Neutrophil (primary cell): ENCODE data around the gene FKBP14.

ENCODE experiments used
- H3K27ac ChIP-seq: fragments of 200-600 bp; sonication (generic); 2 replicates; pipeline ENCODE4 v1.5.1; 2016; ENCODE audit warnings: mild to moderate bottlenecking, moderate library complexity
- H3K27me3 ChIP-seq: fragments of 200-600 bp; sonication (generic); 2 replicates; pipeline ENCODE4 v1.6.0; 2016; ENCODE audit warnings: mild to moderate bottlenecking
- H3K36me3 ChIP-seq: fragments of 200-600 bp; sonication (generic); 2 replicates; pipeline ENCODE4 v1.5.1; 2017
- H3K4me1 ChIP-seq, 2 experiments: fragments of 200-600 bp in 1 of 2; sonication (generic) in 1 of 2; 1 replicate in 1 of 2; 2 replicates in 1 of 2; pipeline versions ENCODE4 v1.5.1 to v1.6.1; 2013 to 2016; ENCODE audit warnings: low read depth in 1 of 2, low read length in 1 of 2, mild to moderate bottlenecking in 1 of 2, moderate library complexity in 1 of 2; ENCODE audit not compliant: control insufficient read depth in 1 of 2, insufficient read depth in 1 of 2
- H3K4me3 ChIP-seq, 2 experiments: fragments of 200-600 bp in 1 of 2; sonication (generic) in 1 of 2; 1 replicate in 1 of 2; 2 replicates in 1 of 2; pipeline ENCODE4 v1.5.1; 2013 to 2016; ENCODE audit warnings: low read depth in 1 of 2, low read length in 1 of 2, mild to moderate bottlenecking in 1 of 2, moderate library complexity in 1 of 2
- H3K9me3 ChIP-seq: fragments of 200-600 bp; sonication (generic); 2 replicates; pipeline ENCODE4 v1.5.1; 2016
- TF ChIP-seq, protein P1 (sequence below): fragments of 200-600 bp; sonication (generic); IDR thresholded peaks from 2 replicates; pipeline ENCODE4 v1.5.1; 2016; ENCODE audit warnings: antibody characterized with exemption

Gene FKBP14

DNA sequence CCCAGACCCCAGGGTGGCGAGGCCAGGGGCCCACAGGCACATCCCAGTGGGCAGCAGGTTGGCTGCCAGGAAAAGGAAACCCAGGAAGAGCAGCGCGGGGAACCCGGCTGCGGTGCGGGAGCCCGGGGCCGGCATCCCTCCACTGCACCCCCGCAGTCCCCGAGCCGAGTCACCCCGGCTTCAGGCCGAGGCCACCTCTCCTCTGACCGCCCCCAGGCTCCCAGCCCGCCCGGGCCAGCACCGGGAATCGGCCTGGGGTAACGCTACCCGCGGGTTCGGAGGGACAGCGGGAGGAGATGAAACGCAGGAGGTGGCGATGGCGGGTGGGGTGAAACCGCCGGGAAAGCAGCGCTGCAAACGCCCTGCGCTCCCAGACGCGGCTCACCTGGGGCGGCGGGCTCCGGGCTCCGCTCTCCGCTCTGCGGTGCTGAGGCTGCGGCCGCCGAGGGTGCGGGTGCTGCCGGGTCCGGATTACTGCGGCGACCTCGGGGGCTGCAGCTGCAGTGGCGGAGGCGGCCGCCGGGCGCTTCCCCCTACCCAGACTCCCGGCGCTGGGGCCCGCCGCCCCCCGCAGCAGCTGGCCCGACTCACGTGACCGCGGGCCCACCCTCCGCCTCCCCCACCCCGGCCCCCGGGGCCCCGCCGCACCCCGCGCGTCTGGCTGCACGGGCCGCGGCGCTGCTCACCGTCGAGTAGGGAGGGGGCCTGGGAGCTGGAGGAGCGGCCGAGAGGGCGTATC is 37.1 kb downstream of the FKBP14 start, which contains the start of gene SCRN1:
TSS of gene SCRN1 (minus strand) at position 545 of the 739 bp plus-strand sequence. CDS start 20,734 bp downstream, outside the sequence.
- Histone ChIP-seq H3K4me1 (peaks cover 22 to 35% of the 10 kb centered on the region in 2 experiments), H3K9me3 (no peaks in the 10 kb centered on the region), H3K36me3 (no peaks in the 10 kb centered on the region), H3K4me3 (peak within 1 kb of the TSS; percentile 61 to 85), H3K27ac (peak within 1 kb of the TSS; percentile 55), H3K27me3 (peaks cover 40% of the 10 kb centered on the region)
- TF ChIP-seq, protein P1, sequence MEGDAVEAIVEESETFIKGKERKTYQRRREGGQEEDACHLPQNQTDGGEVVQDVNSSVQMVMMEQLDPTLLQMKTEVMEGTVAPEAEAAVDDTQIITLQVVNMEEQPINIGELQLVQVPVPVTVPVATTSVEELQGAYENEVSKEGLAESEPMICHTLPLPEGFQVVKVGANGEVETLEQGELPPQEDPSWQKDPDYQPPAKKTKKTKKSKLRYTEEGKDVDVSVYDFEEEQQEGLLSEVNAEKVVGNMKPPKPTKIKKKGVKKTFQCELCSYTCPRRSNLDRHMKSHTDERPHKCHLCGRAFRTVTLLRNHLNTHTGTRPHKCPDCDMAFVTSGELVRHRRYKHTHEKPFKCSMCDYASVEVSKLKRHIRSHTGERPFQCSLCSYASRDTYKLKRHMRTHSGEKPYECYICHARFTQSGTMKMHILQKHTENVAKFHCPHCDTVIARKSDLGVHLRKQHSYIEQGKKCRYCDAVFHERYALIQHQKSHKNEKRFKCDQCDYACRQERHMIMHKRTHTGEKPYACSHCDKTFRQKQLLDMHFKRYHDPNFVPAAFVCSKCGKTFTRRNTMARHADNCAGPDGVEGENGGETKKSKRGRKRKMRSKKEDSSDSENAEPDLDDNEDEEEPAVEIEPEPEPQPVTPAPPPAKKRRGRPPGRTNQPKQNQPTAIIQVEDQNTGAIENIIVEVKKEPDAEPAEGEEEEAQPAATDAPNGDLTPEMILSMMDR = no peak

DNA sequence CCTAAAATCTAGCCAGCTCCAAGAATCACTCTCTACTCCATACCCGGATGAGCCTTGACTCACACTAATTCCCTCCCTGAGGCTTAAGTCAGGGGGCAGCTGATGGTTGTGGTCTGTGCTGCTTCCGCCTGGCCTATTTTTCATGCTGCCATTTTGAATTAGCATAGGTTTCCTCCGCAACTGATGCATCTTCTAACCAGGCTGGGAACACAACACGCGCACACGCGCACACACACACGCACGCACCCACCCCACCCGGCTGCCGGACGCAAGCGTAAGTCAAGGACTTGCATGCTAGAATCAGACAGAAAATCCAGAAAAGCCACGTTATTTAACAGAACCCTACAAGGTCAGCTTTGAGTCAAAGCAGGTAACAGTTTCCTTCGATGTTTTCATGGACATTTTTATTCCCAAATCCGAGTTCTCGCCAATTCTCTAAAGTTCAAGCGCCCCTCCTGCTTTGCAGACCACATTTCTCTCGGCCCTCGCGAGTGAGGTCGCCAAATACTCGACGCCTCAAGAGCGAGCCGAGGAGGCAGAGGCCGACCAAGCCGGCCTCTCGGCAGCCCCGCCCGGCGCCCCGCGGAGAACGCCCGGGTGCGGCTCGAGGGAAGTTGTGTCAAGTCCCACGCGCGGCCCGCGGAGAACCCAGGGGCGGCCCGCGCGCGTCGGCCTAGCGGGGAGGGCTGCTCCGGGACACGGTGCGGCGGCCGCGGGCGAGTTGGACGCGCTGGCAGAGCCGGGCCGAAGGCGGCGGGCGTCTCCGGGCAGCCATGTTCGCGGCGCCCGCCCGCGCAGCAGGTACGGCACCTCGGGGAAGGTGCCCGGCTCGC is 37.9 kb downstream of the FKBP14 start:
- TF ChIP-seq, protein P1 = no peak
- H3K9me3 ChIP-seq = no peaks in the 10 kb centered on the region
- no peaks in the 10 kb centered on the region for H3K36me3 ChIP-seq
- H3K27me3 ChIP-seq = peaks cover 40% of the 10 kb centered on the region
- H3K27ac ChIP-seq = peak overlapping the region; percentile 55
- peaks cover 22 to 35% of the 10 kb centered on the region in 2 experiments for H3K4me1 ChIP-seq
- peak overlapping the region; percentile 61 to 85 for H3K4me3 ChIP-seq

DNA sequence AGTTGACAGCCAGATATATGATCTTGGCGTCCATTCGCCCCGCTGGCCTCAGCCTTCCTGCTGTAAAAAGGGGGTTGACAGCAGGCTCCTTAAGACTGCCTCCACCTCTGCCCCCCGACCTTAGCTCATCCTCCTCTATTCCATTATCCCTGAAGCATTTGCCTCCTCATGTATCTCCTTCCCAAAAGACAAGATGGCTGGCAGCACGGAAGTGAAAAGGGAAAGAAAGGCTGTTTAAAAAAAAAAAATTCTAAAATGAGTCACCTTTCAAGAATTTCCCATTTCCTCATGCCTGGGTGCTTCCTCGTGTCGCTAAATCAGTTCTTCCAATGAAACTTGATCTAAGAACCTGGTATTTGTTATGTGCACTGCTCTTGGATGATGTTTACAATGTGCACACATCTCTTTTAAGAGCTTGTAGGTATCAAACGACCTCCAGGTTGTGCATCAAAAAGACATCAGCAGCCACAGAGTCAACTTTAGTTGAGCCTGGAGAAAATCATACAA is 38.6 kb downstream of the FKBP14 start:
- peak overlapping the region; percentile 55 for H3K27ac ChIP-seq
- H3K4me1 ChIP-seq = peaks cover 22 to 35% of the 10 kb centered on the region in 2 experiments
- H3K27me3 ChIP-seq = peaks cover 40% of the 10 kb centered on the region
- no peak overlapping the region for H3K4me3 ChIP-seq
- H3K36me3 ChIP-seq = no peaks in the 10 kb centered on the region
- H3K9me3 ChIP-seq = no peaks in the 10 kb centered on the region
- TF ChIP-seq, protein P1 = no peak

DNA sequence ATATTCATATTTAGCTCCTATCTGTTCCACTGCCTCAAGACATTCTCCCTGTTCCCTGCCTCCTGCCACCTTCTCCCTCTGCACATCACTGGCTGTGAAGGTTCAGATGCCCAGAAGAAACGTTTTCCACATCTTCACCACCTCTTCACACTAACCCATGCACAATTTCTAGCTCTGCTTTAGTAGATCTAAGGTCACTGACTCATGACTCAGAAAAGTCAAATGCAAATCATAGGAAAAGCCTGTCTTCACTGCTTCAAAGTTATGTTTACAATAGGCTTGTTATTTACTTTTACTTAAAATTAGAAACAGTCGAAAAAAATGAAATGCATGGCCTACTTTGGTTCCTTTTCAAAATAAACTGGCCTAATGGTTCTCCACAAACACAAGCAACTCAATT is 39.4 kb downstream of the FKBP14 start:
- TF ChIP-seq, protein P1 = no peak
- peaks cover 22 to 35% of the 10 kb centered on the region in 2 experiments for H3K4me1 ChIP-seq
- no peak overlapping the region for H3K27ac ChIP-seq
- peaks cover 39% of the 10 kb centered on the region for H3K27me3 ChIP-seq
- no peaks in the 10 kb centered on the region for H3K36me3 ChIP-seq
- no peaks in the 10 kb centered on the region for H3K9me3 ChIP-seq
- H3K4me3 ChIP-seq = no peak overlapping the region

DNA sequence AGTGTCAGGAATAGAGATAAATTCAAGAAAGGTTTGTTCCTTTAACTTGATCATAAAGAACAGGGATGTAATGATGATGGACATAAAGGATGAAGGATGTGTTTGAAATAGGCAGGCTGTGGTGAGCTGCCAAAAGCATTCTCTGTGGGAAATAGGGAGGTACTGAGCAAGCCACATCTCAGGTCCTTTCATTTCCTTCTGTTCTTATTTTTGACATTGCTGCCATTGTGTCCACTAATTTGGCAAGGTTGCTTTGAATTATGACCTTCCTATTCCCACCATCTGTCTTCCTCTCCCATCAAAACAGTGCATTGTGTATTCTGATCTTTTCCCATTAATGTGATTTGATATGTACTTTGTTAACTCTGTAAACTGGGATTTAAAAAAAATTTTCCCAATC is 46.4 kb downstream of the FKBP14 start:
- H3K27me3 ChIP-seq = no peaks in the 10 kb centered on the region
- TF ChIP-seq, protein P1 = no peak
- H3K36me3 ChIP-seq = no peaks in the 10 kb centered on the region
- H3K9me3 ChIP-seq = no peaks in the 10 kb centered on the region
- H3K27ac ChIP-seq = no peak overlapping the region
- H3K4me3 ChIP-seq = no peak overlapping the region
- H3K4me1 ChIP-seq = no peaks in the 10 kb centered on the region
